Coronary artery (tissue), 2 donors: ENCODE results near the gene LLGL2.
A peak's percentile ranks its signal among the peaks of the same experiment; 100 is the strongest.

Experiments
- DNase-seq: peaks from one replicate; pipeline ENCODE4 v3.0.0-alpha.2; 2017; ENCODE audit warnings: low spot score
- H3K27ac ChIP-seq, 2 donors: fragments of 200-600 bp; sonication (generic); one replicate each; pipeline ENCODE4 v1.5.1; 2016 to 2019
- H3K4me3 ChIP-seq: fragments of 200-600 bp; sonication (generic); 2 replicates; pipeline ENCODE4 v1.5.1; 2016; ENCODE audit warnings: mild to moderate bottlenecking, moderate library complexity
- CTCF ChIP-seq: fragments of 200-600 bp; sonication (generic); IDR thresholded peaks from one replicate; pipeline ENCODE4 v1.5.1; 2019; ENCODE audit warnings: antibody characterized with exemption

Gene LLGL2

GRCh38 chr17:75508931-75509361 is 16.6 kb upstream of the LLGL2 start:
- Histone ChIP-seq H3K4me3 (peak overlapping the region; percentile 39), H3K27ac (peak overlapping the region; percentile 11 to 77)
- TF ChIP-seq CTCF, result no peak
- no peak for DNase-seq

GRCh38 chr17:75509528-75510258 is 15.8 kb upstream of the LLGL2 start:
- TF ChIP-seq CTCF, result no peak
- peak overlapping the region; percentile 39 for H3K4me3 ChIP-seq
- no peak for DNase-seq
- H3K27ac ChIP-seq, result peak overlapping the region; percentile 11 to 77

- TF ChIP-seq CTCF, result no peak
- no peak for DNase-seq
- Histone ChIP-seq H3K4me3 (peak overlapping the region; percentile 78), H3K27ac (peak overlapping the region in 1 of 2 donors; percentile 87)
Observed at GRCh38 chr17:75511270-75511609, 14.3 kb upstream of the LLGL2 start.

GRCh38 chr17:75511610-75512575 is 13.6 kb upstream of the LLGL2 start:
- Histone ChIP-seq H3K27ac (peak overlapping the region; percentile 52 to 87), H3K4me3 (peak overlapping the region; percentile 78)
- TF ChIP-seq CTCF, result no peak
- no peak for DNase-seq

- Histone ChIP-seq H3K27ac (peak overlapping the region; percentile 39 to 87), H3K4me3 (peak overlapping the region; percentile 78)
- no peak for DNase-seq
- TF ChIP-seq CTCF, result no peak
Observed at GRCh38 chr17:75512926-75513640, 12.4 kb upstream of the LLGL2 start.

- no peak for TF ChIP-seq CTCF
- Histone ChIP-seq H3K4me3 (peak overlapping the region; percentile 78), H3K27ac (peak overlapping the region; percentile 87 to 94)
- DNase-seq, result no peak
Observed at GRCh38 chr17:75513641-75514000, 11.9 kb upstream of the LLGL2 start.
